ENCODE data around the gene DES. TPM values are rescaled to one million over a fixed set of nuclear protein-coding genes. Genes with fewer than 3 reads are reported as not detected.

Gene DES
- total RNA-seq, 1 donor = 3.3 TPM

- no peak for DNase-seq (ENCODE audit: low read depth)
- no peak overlapping the region for H3K4me3 ChIP-seq (ENCODE audit: low read depth, low read length)
- no peak for TF ChIP-seq CTCF (IDR thresholded peaks at IDR 0.05; ENCODE audit: insufficient read depth, low read length)
These were observed 49.5 kb downstream of the DES start for GRCh38 chr2:219467736-219468075.

GRCh38 chr2:219468410-219469185 is 50.4 kb downstream of the DES start:
- no peak for DNase-seq (ENCODE audit: low read depth)

GRCh38 chr2:219469186-219469724 is 51.1 kb downstream of the DES start:
- H3K4me3 ChIP-seq (ENCODE audit: low read depth, low read length) = no peak overlapping the region
- DNase-seq (ENCODE audit: low read depth) = peak; percentile 30
- no peak for TF ChIP-seq CTCF (IDR thresholded peaks at IDR 0.05; ENCODE audit: insufficient read depth, low read length)

More at GRCh38 chr2:219468410-219469185, 50.4 kb downstream of the DES start:
- H3K4me3 ChIP-seq (ENCODE audit: low read depth, low read length) = no peak overlapping the region
- TF ChIP-seq CTCF (IDR thresholded peaks at IDR 0.05; ENCODE audit: insufficient read depth, low read length) = no peak

GRCh38 chr2:219470429-219470828 is 52.3 kb downstream of the DES start:
- H3K4me3 ChIP-seq (ENCODE audit: low read depth, low read length) = no peak overlapping the region
- DNase-seq (ENCODE audit: low read depth) = no peak
- no peak for TF ChIP-seq CTCF (IDR thresholded peaks at IDR 0.05; ENCODE audit: insufficient read depth, low read length)

- no peak for TF ChIP-seq CTCF (IDR thresholded peaks at IDR 0.05; ENCODE audit: insufficient read depth, low read length)
- H3K4me3 ChIP-seq (ENCODE audit: low read depth, low read length) = no peak overlapping the region
- DNase-seq (ENCODE audit: low read depth) = no peak
These were observed 53.5 kb downstream of the DES start for GRCh38 chr2:219471476-219472371.

GRCh38 chr2:219472629-219473187 is 54.5 kb downstream of the DES start:
- DNase-seq (ENCODE audit: low read depth) = no peak
- TF ChIP-seq CTCF (IDR thresholded peaks at IDR 0.05; ENCODE audit: insufficient read depth, low read length) = no peak
- no peak overlapping the region for H3K4me3 ChIP-seq (ENCODE audit: low read depth, low read length)
